ENCODE data around the gene MAPK8.

Gene MAPK8

GRCh38 chr10:48358162-48358561, 51.7 kb downstream of the MAPK8 start:
- TF ChIP-seq ZFX (IDR thresholded peaks at IDR 0.05) (no peak), CTCF (conservative IDR thresholded peaks at IDR 0.05) (no peak)
- H3K27ac ChIP-seq, result no peak overlapping the region

GRCh38 chr10:48358838-48359237, 52.4 kb downstream of the MAPK8 start:
- H3K27ac ChIP-seq, result no peak overlapping the region
- TF ChIP-seq ZFX (IDR thresholded peaks at IDR 0.05) (no peak), CTCF (conservative IDR thresholded peaks at IDR 0.05) (no peak)

GRCh38 chr10:48361176-48361575, 54.7 kb downstream of the MAPK8 start:
- no peak overlapping the region for H3K27ac ChIP-seq
- TF ChIP-seq CTCF (conservative IDR thresholded peaks at IDR 0.05), result no peak
- no peak for TF ChIP-seq ZFX (IDR thresholded peaks at IDR 0.05)

GRCh38 chr10:48363617-48364355, 57.3 kb downstream of the MAPK8 start:
- TF ChIP-seq CTCF (conservative IDR thresholded peaks at IDR 0.05) (peak; percentile 92), ZFX (IDR thresholded peaks at IDR 0.05) (no peak)
- no peak overlapping the region for H3K27ac ChIP-seq

- TF ChIP-seq ZFX (IDR thresholded peaks at IDR 0.05) (no peak), CTCF (conservative IDR thresholded peaks at IDR 0.05) (no peak)
- no peak overlapping the region for H3K27ac ChIP-seq
Measured at GRCh38 chr10:48364659-48365405, 58.4 kb downstream of the MAPK8 start.

- no peak overlapping the region for H3K27ac ChIP-seq
- TF ChIP-seq ZFX (IDR thresholded peaks at IDR 0.05) (no peak), CTCF (conservative IDR thresholded peaks at IDR 0.05) (no peak)
Measured at GRCh38 chr10:48365668-48366067, 59.2 kb downstream of the MAPK8 start.

GRCh38 chr10:48366261-48366660, 59.8 kb downstream of the MAPK8 start:
- TF ChIP-seq CTCF (conservative IDR thresholded peaks at IDR 0.05) (no peak), ZFX (IDR thresholded peaks at IDR 0.05) (no peak)
- no peak overlapping the region for H3K27ac ChIP-seq
